ENCODE data around the gene B3GNT3.

Gene B3GNT3

DNA sequence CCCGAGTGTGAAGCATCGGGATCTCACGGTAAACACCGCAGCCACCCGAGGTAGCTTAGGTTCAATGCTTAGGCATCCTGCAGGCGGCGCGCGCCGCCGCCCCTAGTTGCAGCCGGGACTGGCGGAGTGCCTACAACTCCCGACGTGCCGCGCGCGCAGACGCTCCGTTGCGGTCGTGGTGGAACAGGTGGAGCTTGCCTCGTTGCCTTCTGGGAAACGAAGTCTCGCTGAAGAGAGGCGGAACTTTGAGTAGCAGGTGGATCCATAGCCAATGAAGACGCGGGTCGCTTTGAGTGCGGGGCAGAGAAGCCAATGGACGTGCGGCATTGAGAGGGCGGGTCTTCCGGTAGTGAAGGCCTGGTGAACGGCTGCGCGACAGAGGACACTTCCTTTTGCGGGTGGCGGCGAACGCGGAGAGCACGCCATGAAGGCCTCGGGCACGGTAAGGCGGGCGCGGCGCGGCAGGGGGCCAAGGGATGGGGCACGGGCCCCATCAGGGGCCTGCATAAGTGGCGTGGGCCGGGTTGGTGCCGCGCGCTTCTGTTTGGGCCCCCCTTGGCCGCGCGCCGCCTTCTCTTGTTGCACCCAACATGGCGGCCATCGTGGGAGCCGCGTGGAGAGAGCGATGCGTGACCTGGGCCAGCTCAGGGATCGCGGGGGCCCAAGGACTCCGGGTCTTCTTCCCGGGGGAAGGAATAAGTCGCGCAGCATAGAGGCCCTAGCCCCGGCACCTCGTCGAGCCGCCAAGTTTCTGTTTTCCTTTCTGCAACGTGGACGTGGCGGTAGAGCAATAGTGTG lies 64.8 kb downstream of the B3GNT3 start, which contains the start of gene RPL18A:
Gene RPL18A, plus strand, starts transcription at position 378 of the 798 bp plus-strand sequence. Its CDS starts 47 bp downstream, at position 425.
- H3K9ac ChIP-seq (ENCODE audit: low read length) = peak within 1 kb of the TSS; percentile 96
- H3K27me3 ChIP-seq (ENCODE audit: control insufficient read depth in 1 of 2, insufficient read depth in 2 of 2, low read length in 2 of 2) = no peaks in the 10 kb centered on the region
- H3K27ac ChIP-seq (ENCODE audit: low read depth, low read length) = peak within 1 kb of the TSS; percentile 90
- H3K4me1 ChIP-seq (ENCODE audit: insufficient read depth, low read length) = peaks cover 17% of the 10 kb centered on the region
- peak within 1 kb of the TSS; percentile 96 to 100 for H3K4me3 ChIP-seq (ENCODE audit: low read depth in 1 of 2, low read length in 2 of 2)
- no peaks in the 10 kb centered on the region for H3K9me3 ChIP-seq (ENCODE audit: low read length)
- H3K36me3 ChIP-seq (ENCODE audit: insufficient read depth, low read length) = peaks cover 30% of the 10 kb centered on the region

DNA sequence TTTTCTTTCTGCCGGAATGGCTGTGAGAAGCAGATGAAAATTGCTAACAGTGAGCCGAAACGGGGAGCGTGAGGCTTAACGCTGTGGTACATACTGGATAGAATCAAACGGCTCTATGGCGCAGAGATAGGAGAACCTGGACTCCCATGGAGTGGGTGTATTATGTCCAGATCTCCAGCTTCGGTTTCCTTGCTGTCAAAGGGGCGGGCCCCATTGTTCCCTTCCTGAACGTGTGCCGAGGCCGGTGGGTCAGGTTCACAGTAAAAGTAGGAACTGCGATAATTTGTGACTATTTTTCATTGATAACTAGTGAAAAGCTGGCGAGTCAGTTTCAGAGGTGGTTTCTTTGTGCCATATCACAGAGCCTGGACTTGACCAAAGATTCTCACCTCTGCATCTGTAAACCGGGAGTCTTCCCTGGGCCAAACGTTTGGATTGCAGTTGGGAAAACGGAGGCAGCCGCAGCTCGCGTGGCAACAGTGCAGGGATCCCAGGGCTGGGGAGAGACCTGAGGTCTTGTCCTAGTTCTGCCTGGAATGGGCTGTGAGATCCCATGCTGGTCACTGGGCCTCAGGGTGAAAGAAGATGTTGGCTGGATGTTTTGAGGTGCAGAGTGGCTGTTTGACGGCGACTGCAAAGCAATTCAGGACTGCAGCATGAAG lies 65.5 kb downstream of the B3GNT3 start:
- peak overlapping the region; percentile 90 for H3K27ac ChIP-seq (ENCODE audit: low read depth, low read length)
- no peaks in the 10 kb centered on the region for H3K9me3 ChIP-seq (ENCODE audit: low read length)
- H3K9ac ChIP-seq (ENCODE audit: low read length) = peak overlapping the region; percentile 96
- H3K4me1 ChIP-seq (ENCODE audit: insufficient read depth, low read length) = peaks cover 17% of the 10 kb centered on the region
- H3K4me3 ChIP-seq (ENCODE audit: low read depth in 1 of 2, low read length in 2 of 2) = peak overlapping the region; percentile 96 to 100
- H3K36me3 ChIP-seq (ENCODE audit: insufficient read depth, low read length) = peaks cover 30% of the 10 kb centered on the region
- no peaks in the 10 kb centered on the region for H3K27me3 ChIP-seq (ENCODE audit: control insufficient read depth in 1 of 2, insufficient read depth in 2 of 2, low read length in 2 of 2)

DNA sequence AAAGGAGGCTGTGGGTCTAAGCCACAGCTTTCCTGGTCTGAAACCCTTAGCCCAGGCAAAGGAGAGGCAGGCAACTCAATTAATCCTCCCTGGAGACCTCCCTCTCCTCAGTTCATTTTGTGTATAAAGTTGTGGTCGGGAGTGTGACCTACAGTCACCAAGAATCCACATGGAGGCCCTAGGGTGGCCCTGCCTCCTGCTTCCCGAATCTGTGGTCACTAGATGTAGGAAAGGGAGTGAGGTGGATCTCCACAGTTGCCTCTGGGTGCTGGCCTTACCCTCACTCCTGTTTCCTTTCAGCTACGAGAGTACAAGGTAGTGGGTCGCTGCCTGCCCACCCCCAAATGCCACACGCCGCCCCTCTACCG lies 66.0 kb downstream of the B3GNT3 start:
- H3K27ac ChIP-seq (ENCODE audit: low read depth, low read length) = peak overlapping the region; percentile 67
- peaks cover 17% of the 10 kb centered on the region for H3K4me1 ChIP-seq (ENCODE audit: insufficient read depth, low read length)
- H3K27me3 ChIP-seq (ENCODE audit: control insufficient read depth in 1 of 2, insufficient read depth in 2 of 2, low read length in 2 of 2) = no peaks in the 10 kb centered on the region
- H3K4me3 ChIP-seq (ENCODE audit: low read depth in 1 of 2, low read length in 2 of 2) = peak overlapping the region; percentile 96 to 100
- peak overlapping the region; percentile 96 for H3K9ac ChIP-seq (ENCODE audit: low read length)
- no peaks in the 10 kb centered on the region for H3K9me3 ChIP-seq (ENCODE audit: low read length)
- H3K36me3 ChIP-seq (ENCODE audit: insufficient read depth, low read length) = peaks cover 30% of the 10 kb centered on the region

DNA sequence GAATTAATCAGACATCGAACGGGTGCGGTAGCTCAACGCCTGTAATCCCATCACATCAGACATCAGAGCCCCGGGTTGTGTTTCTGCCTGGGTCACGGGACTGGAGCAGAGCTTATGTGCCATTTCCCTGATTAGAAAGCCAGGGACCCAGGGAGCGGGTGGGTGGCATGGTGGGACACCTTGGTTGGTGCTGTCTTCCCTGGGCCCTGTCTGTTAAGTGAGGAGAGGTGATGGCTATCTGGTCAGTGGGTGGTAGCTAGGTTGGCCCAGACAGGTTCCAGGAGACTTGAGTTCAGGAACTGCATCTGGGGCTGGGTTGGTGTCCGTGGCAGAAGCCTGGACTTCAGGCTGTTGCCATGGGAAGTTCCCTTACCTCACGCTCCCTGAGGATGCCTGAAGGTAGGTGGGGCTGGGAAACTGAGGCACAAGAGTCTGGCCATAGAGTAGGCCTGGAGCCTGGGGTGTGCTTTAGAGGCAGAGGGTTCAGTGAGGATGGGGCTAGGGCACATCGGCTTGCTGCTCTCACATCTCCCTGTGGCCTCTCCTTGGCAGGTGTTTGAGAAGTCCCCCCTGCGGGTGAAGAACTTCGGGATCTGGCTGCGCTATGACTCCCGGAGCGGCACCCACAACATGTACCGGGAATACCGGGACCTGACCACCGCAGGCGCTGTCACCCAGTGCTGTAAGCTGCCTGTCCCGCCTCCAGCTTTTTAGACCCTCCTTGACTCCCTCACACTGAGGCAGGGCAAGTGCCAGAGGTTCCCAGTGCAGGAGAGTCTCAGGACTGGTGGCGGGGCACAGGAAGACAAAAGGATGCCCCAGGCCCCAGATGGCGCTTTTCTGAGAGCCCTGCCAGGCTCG lies 66.8 kb downstream of the B3GNT3 start:
- H3K27me3 ChIP-seq (ENCODE audit: control insufficient read depth in 1 of 2, insufficient read depth in 2 of 2, low read length in 2 of 2) = no peaks in the 10 kb centered on the region
- H3K9me3 ChIP-seq (ENCODE audit: low read length) = no peaks in the 10 kb centered on the region
- peak overlapping the region; percentile 96 for H3K9ac ChIP-seq (ENCODE audit: low read length)
- peaks cover 30% of the 10 kb centered on the region for H3K36me3 ChIP-seq (ENCODE audit: insufficient read depth, low read length)
- no peak overlapping the region for H3K4me3 ChIP-seq (ENCODE audit: low read depth in 1 of 2, low read length in 2 of 2)
- H3K4me1 ChIP-seq (ENCODE audit: insufficient read depth, low read length) = peaks cover 17% of the 10 kb centered on the region
- H3K27ac ChIP-seq (ENCODE audit: low read depth, low read length) = no peak overlapping the region

DNA sequence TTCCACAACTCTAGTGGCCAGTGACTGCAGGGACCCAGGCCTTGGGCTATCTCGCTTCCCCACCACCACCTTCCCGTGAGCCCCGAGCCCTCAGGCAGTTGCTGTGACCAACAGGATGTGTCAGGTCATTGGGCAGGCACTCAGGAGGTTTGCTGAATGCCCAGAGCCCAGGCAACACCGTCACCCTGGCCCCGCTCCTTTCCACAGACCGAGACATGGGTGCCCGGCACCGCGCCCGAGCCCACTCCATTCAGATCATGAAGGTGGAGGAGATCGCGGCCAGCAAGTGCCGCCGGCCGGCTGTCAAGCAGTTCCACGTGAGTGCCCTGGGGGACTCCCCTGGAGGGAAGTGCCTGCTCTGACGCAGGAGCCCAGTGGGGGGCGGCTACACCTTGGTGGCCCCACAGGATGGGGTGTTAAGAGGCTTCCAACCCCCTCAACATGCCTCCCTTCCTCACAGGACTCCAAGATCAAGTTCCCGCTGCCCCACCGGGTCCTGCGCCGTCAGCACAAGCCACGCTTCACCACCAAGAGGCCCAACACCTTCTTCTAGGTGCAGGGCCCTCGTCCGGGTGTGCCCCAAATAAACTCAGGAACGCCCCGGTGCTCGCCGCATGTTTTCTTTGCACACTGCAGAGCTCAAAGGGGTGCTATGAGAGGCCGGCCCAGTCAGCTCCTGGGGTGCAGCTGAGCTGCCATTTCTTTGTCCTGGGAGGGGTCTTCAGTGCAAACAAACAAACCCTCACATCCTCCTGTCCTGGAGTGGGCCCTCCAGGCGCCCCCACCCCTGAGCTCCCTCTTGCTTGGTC lies 68.0 kb downstream of the B3GNT3 start:
- Histone ChIP-seq H3K27ac (ENCODE audit: low read depth, low read length) (no peak overlapping the region), H3K4me3 (ENCODE audit: low read depth in 1 of 2, low read length in 2 of 2) (no peak overlapping the region), H3K4me1 (ENCODE audit: insufficient read depth, low read length) (peaks cover 17% of the 10 kb centered on the region), H3K36me3 (ENCODE audit: insufficient read depth, low read length) (peaks cover 30% of the 10 kb centered on the region), H3K9me3 (ENCODE audit: low read length) (no peaks in the 10 kb centered on the region), H3K27me3 (ENCODE audit: control insufficient read depth in 1 of 2, insufficient read depth in 2 of 2, low read length in 2 of 2) (no peaks in the 10 kb centered on the region), H3K9ac (ENCODE audit: low read length) (no peak overlapping the region)

Measured in muscle layer of colon (tissue), 2 donors.